Activated CD4-positive, alpha-beta T cell treated with anti-CD3 and anti-CD28 coated beads, Interleukin-2, amount 50 U/mL, for 4 hours (primary cell): Measurements from ENCODE around the gene CKAP4.
"Not testable (repeated sequence)": the region's sequence is repeated elsewhere in the genome, so short reads cannot be mapped to it uniquely, and the experiment has no call there.

Source experiments
- DNase-seq, 2 experiments: peaks; one replicate each; pipeline ENCODE4 v3.0.0-alpha.2; 2020

CKAP4 gene

GRCh38 chr12:106247674-106248311 lies at the start of gene CKAP4:
Gene CKAP4 (minus strand): TSS chr12:106248020. CDS start chr12:106247851, 169 bp downstream.
- peak; percentile 24 to 28 for DNase-seq

GRCh38 chr12:106297075-106297474 lies 49.3 kb upstream of the CKAP4 start:
- no peak for DNase-seq

- DNase-seq: no peak
These were observed 48.5 kb upstream of the CKAP4 start for GRCh38 chr12:106296179-106296877.

- no peak for DNase-seq
These were observed 44.5 kb upstream of the CKAP4 start for GRCh38 chr12:106292339-106292738.

- no peak for DNase-seq
These were observed 43.5 kb upstream of the CKAP4 start for GRCh38 chr12:106291342-106291741.

GRCh38 chr12:106290666-106291065 lies 42.8 kb upstream of the CKAP4 start:
- DNase-seq: no peak

GRCh38 chr12:106289196-106289681 lies 41.4 kb upstream of the CKAP4 start:
- DNase-seq: no peak

GRCh38 chr12:106288494-106289195 lies 40.8 kb upstream of the CKAP4 start:
- DNase-seq: peak; percentile 3 to 9

- DNase-seq: no peak
These were observed 40.3 kb upstream of the CKAP4 start for GRCh38 chr12:106288101-106288493.

GRCh38 chr12:106287364-106287763 lies 39.5 kb upstream of the CKAP4 start:
- DNase-seq: no peak

GRCh38 chr12:106286576-106287162 lies 38.8 kb upstream of the CKAP4 start:
- DNase-seq: not testable (repeated sequence)

GRCh38 chr12:106285982-106286381 lies 38.2 kb upstream of the CKAP4 start:
- no peak for DNase-seq

- DNase-seq: no peak
These were observed 36.7 kb upstream of the CKAP4 start for GRCh38 chr12:106284358-106285105.

- DNase-seq: peak; percentile 29 to 41
These were observed 34.8 kb upstream of the CKAP4 start for GRCh38 chr12:106282457-106283097.

GRCh38 chr12:106281804-106282203 lies 34.0 kb upstream of the CKAP4 start:
- no peak for DNase-seq

- DNase-seq: no peak
These were observed 33.4 kb upstream of the CKAP4 start for GRCh38 chr12:106281056-106281782.

GRCh38 chr12:106280106-106280505 lies 32.3 kb upstream of the CKAP4 start:
- no peak for DNase-seq

GRCh38 chr12:106276032-106276740 lies 28.4 kb upstream of the CKAP4 start:
- no peak for DNase-seq

GRCh38 chr12:106275458-106275857 lies 27.6 kb upstream of the CKAP4 start:
- DNase-seq: no peak

- no peak for DNase-seq
These were observed 26.8 kb upstream of the CKAP4 start for GRCh38 chr12:106274575-106275121.
